B cell (primary cell): Measurements from ENCODE around the gene TBC1D21. TPM values are rescaled to one million over a fixed set of nuclear protein-coding genes. Genes with fewer than 3 reads are reported as not detected.

Experiments
- ATAC-seq: fragments of 200-7000 bp; cut with Tn5 transposase; one replicate; pipeline ENCODE4 v1.10.0; 2021; ENCODE audit warnings: low read depth, mild to moderate bottlenecking, moderate number of reproducible peaks, moderate library complexity
- CTCF ChIA-PET: fragments of 350-600 bp; sonication (Branson Sonifier 250); formaldehyde crosslinking; loops from one replicate; lab custom pipeline; 2021; ENCODE audit warnings: antibody characterized with exemption, inconsistent platforms; lab: Charles Lee
- POLR2A ChIA-PET: fragments of 350-600 bp; sonication (Branson Sonifier 250); formaldehyde crosslinking; loops from one replicate; lab custom pipeline; 2021; ENCODE audit warnings: antibody characterized with exemption; lab: Charles Lee
- DNase-seq: peaks from one replicate; pipeline ENCODE4 v3.0.0; 2013
- H2AFZ ChIP-seq: 2 replicates; pipeline ENCODE4 v1.6.1; 2012; ENCODE audit warnings: mild to moderate bottlenecking, low read depth, low read length; ENCODE audit not compliant: insufficient read depth, poor library complexity, severe bottlenecking
- H3K27ac ChIP-seq, 2 donors: 1 replicate in 1 of 2; 2 replicates in 1 of 2; pipeline ENCODE4 v1.5.1; 2012 to 2013; ENCODE audit warnings: low read length in 2 of 2, mild to moderate bottlenecking in 2 of 2, moderate library complexity in 1 of 2
- H3K27me3 ChIP-seq, 4 experiments: fragments of 200-600 bp in 1 of 4; sonication (generic) in 1 of 4; replicated peaks in 1 of 4; 1 replicate in 2 of 4; 2 replicates in 2 of 4; pipeline versions ENCODE4 v1.6.1 to v1.7.0; 2013 to 2016; ENCODE audit warnings: low read length in 3 of 4, mild to moderate bottlenecking in 2 of 4, mixed read lengths in 1 of 4, moderate library complexity in 1 of 4; ENCODE audit not compliant: insufficient read depth in 4 of 4, control insufficient read depth in 3 of 4; ENCODE audit errors: control extremely low read depth in 1 of 4
- H3K36me3 ChIP-seq, 2 experiments: replicated peaks in 1 of 2; 1 replicate in 1 of 2; 2 replicates in 1 of 2; pipeline versions ENCODE4 v1.6.1 to v1.7.1; 2013; ENCODE audit warnings: low read length in 1 of 2; ENCODE audit not compliant: insufficient read depth in 2 of 2, control insufficient read depth in 1 of 2; ENCODE audit errors: control extremely low read depth in 1 of 2, extremely low read depth in 1 of 2
- H3K4me1 ChIP-seq, 2 donors: fragments of 200-600 bp in 1 of 2; sonication (generic) in 1 of 2; 1 replicate in 1 of 2; 2 replicates in 1 of 2; pipeline versions ENCODE4 v1.5.1 to v1.6.1; 2013 to 2017; ENCODE audit warnings: low read length in 2 of 2; ENCODE audit not compliant: control insufficient read depth in 2 of 2, insufficient read depth in 2 of 2
- H3K4me2 ChIP-seq: replicated peaks from 2 replicates; pipeline ENCODE3; 2012; ENCODE audit warnings: mild to moderate bottlenecking, low read depth, low read length; ENCODE audit not compliant: poor library complexity, severe bottlenecking
- H3K4me3 ChIP-seq, 5 experiments: fragments of 200-600 bp in 1 of 5; sonication (generic) in 1 of 5; 1 replicate in 3 of 5; 2 replicates in 2 of 5; pipeline versions ENCODE4 v1.5.1 to v1.7.0; 2011 to 2016; ENCODE audit warnings: low read length in 4 of 5, mild to moderate bottlenecking in 4 of 5, low read depth in 2 of 5, control low read depth in 1 of 5, moderate library complexity in 1 of 5; ENCODE audit not compliant: insufficient read depth in 1 of 5; ENCODE audit errors: control extremely low read depth in 1 of 5, extremely low read depth in 1 of 5
- H3K79me2 ChIP-seq: fragments of 200-600 bp; sonication (generic); one replicate; pipeline ENCODE4 v1.6.0; 2016; ENCODE audit warnings: low read length; ENCODE audit not compliant: control insufficient read depth, insufficient read depth
- H3K9ac ChIP-seq: fragments of 200-600 bp; sonication (generic); 2 replicates; pipeline ENCODE4 v1.6.1; 2017; ENCODE audit warnings: mild to moderate bottlenecking, low read length, moderate library complexity
- H3K9me3 ChIP-seq, 3 donors: one replicate each; pipeline versions ENCODE4 v1.6.1 to v1.7.1; 2013; ENCODE audit warnings: low read length in 2 of 3; ENCODE audit not compliant: control insufficient read depth in 2 of 3, insufficient read depth in 1 of 3; ENCODE audit errors: control extremely low read depth in 1 of 3
- H4K20me1 ChIP-seq: 2 replicates; pipeline ENCODE4 v1.6.0; 2012; ENCODE audit warnings: mild to moderate bottlenecking, low read length; ENCODE audit not compliant: insufficient read depth, control insufficient read depth, poor library complexity, severe bottlenecking
- H3K27ac Mint-ChIP-seq: one replicate; pipeline ENCODE4 v1.8.0; 2021; ENCODE audit warnings: mixed read lengths
- H3K27me3 Mint-ChIP-seq: one replicate; pipeline ENCODE4 v1.8.0; 2021; ENCODE audit warnings: mixed read lengths
- H3K4me1 Mint-ChIP-seq: one replicate; pipeline ENCODE4 v1.8.0; 2021; ENCODE audit warnings: mixed read lengths
- H3K4me3 Mint-ChIP-seq: one replicate; pipeline ENCODE4 v1.8.0; 2021; ENCODE audit warnings: mixed read lengths
- H3K9me3 Mint-ChIP-seq: one replicate; pipeline ENCODE4 v1.8.0; 2022; ENCODE audit warnings: mixed read lengths; ENCODE audit not compliant: insufficient read depth
- CTCF ChIP-seq: fragments of 200-600 bp; IDR thresholded peaks from one replicate; pipeline ENCODE4 v1.8.0; 2022; ENCODE audit warnings: antibody characterized with exemption, mild to moderate bottlenecking
- EZH2 ChIP-seq: IDR thresholded peaks from 2 replicates; pipeline ENCODE4 v1.6.1; 2012; ENCODE audit warnings: borderline replicate concordance, low read depth, mild to moderate bottlenecking, moderate library complexity, low read length; ENCODE audit not compliant: insufficient read depth, poor library complexity, severe bottlenecking
- WGBS: methylation state at CpG from one replicate; pipeline ENCODE4 v1.1.5; 2013; ENCODE audit warnings: missing lambda C conversion rate; ENCODE audit not compliant: insufficient coverage; 5-methylcytosine and 5-hydroxymethylcytosine counted together
- intact Hi-C: fragments of 100-400 bp; cut with micrococcal nuclease; formaldehyde crosslinking; loops from one replicate; pipeline ENCODE4 v1.10.0; 2022
- polyA plus RNA-seq: library from polyadenylated mRNA; depleted of rRNA; stranded (reverse); fragments of >200 nt; gene quantifications from 2 replicates; pipeline ENCODE4 v1.2.3, GENCODE V29; 2012
- total RNA-seq, 2 donors: library from RNA; stranded (reverse); fragments of 120-200 nt in 1 of 2; gene quantifications; 1 replicate in 1 of 2; 2 replicates in 1 of 2; pipeline versions ENCODE4 v1.2.3 to v1.2.4, GENCODE V29; 2013 to 2022

TBC1D21 gene
- total and polyA plus RNA-seq, 2 donors (not counting 1 experiment from before 2014, with no cell fraction given): not detected

- 86% methylated on average over 11 of the region's 13 CpGs for WGBS
Observed at GRCh38 chr15:73892446-73893226, 19.3 kb downstream of the TBC1D21 start.

More at GRCh38 chr15:73892446-73893226, 19.3 kb downstream of the TBC1D21 start:
- Histone ChIP-seq H3K79me2 (no peaks in the 10 kb centered on the region), H3K36me3 (no peaks in the 10 kb centered on the region), H3K4me3 (no peak overlapping the region), H3K27ac (no peak overlapping the region), H2AFZ (no peak overlapping the region), H3K9me3 (peaks cover 0 to 18% (median 0%) of the 10 kb centered on the region in 3 donors), H4K20me1 (no peaks in the 10 kb centered on the region), H3K4me2 (no peak overlapping the region), H3K27me3 (peaks cover 0 to 4% (median 0%) of the 10 kb centered on the region in 4 experiments), H3K9ac (no peak overlapping the region), H3K4me1 (no peaks in the 10 kb centered on the region)
- H3K4me1 Mint-ChIP-seq: no peaks in the 10 kb centered on the region
- TF ChIP-seq EZH2 (no peak), CTCF (no peak)
- DNase-seq (no peak), ATAC-seq (no peak)
- no peak overlapping the region for H3K27ac Mint-ChIP-seq
- ChIA-PET CTCF (interaction anchor here (2.0 kb wide), 1 partner anchor 15 kb away, joined by 6 read pairs; no protein-coding TSS in a partner anchor), POLR2A (no interaction called here)
- H3K9me3 Mint-ChIP-seq: peaks cover 4% of the 10 kb centered on the region
- no peak overlapping the region for H3K4me3 Mint-ChIP-seq
- intact Hi-C loops: no loop called here
- H3K27me3 Mint-ChIP-seq: peaks cover 33% of the 10 kb centered on the region
